HepG2 (cell line): ENCODE measurements around the gene EIF4H. TPM values are rescaled to one million over a fixed set of nuclear protein-coding genes. Genes with fewer than 3 reads are reported as not detected.

Source experiments
- ATF5 ChIP-seq: sonication (generic); formaldehyde crosslinking; IDR thresholded peaks from 2 replicates; pipeline ENCODE4 v1.4.0; 2020; ENCODE audit warnings: mild to moderate bottlenecking, low read depth, missing genetic modification reagents
- CEBPB ChIP-seq: IDR thresholded peaks from 2 replicates; pipeline ENCODE4 v1.6.1; 2011; ENCODE audit warnings: low read depth, low read length, improper control_type of control experiment, borderline replicate concordance
- CHD4 ChIP-seq: fragments of 200-600 bp; sonication (generic); IDR thresholded peaks from 2 replicates; pipeline ENCODE4 v1.7.0; 2017; ENCODE audit warnings: mild to moderate bottlenecking, low read length, borderline replicate concordance
- ETV5 ChIP-seq: IDR thresholded peaks from 2 replicates; pipeline ENCODE4 v1.6.1; 2018; ENCODE audit warnings: missing biosample characterization, missing genetic modification reagents, inconsistent platforms, borderline replicate concordance
- FOXK2 ChIP-seq: fragments of 450-650 bp; IDR thresholded peaks from 2 replicates; pipeline ENCODE4 v1.6.1; 2016
- GTF3A ChIP-seq: sonication (generic); formaldehyde crosslinking; conservative IDR thresholded peaks from 2 replicates; pipeline ENCODE4 v1.4.0; 2020; ENCODE audit warnings: mild to moderate bottlenecking, missing genetic modification reagents
- GZF1 ChIP-seq: sonication (generic); formaldehyde crosslinking; IDR thresholded peaks from 2 replicates; pipeline ENCODE4 v1.5.1; 2020; ENCODE audit warnings: mild to moderate bottlenecking, missing genetic modification reagents
- HINFP ChIP-seq: sonication (generic); formaldehyde crosslinking; IDR thresholded peaks from 2 replicates; pipeline ENCODE4 v1.4.0; 2020; ENCODE audit warnings: low read depth, mild to moderate bottlenecking, missing genetic modification reagents
- HOXA7 ChIP-seq: sonication (generic); formaldehyde crosslinking; IDR thresholded peaks from 2 replicates; pipeline ENCODE4 v1.8.1; 2022; ENCODE audit warnings: mild to moderate bottlenecking, missing genetic modification reagents, moderate library complexity
- IRF1 ChIP-seq: sonication (generic); formaldehyde crosslinking; IDR thresholded peaks from 2 replicates; pipeline ENCODE4 v1.4.0; 2020; ENCODE audit warnings: low read depth, mild to moderate bottlenecking, missing genetic modification reagents
- PBX3 ChIP-seq: sonication (generic); formaldehyde crosslinking; IDR thresholded peaks from 2 replicates; pipeline ENCODE4 v1.8.1; 2023; ENCODE audit warnings: missing genetic modification reagents, inconsistent platforms, borderline replicate concordance
- RFXAP ChIP-seq: sonication (generic); formaldehyde crosslinking; IDR thresholded peaks from 2 replicates; pipeline ENCODE4 v1.4.0; 2020; ENCODE audit warnings: missing genetic modification reagents, borderline replicate concordance
- RXRB ChIP-seq: IDR thresholded peaks from 2 replicates; pipeline ENCODE4 v1.6.1; 2016; ENCODE audit warnings: borderline replicate concordance, missing genetic modification reagents, missing compliant biosample characterization
- SOX5 ChIP-seq: IDR thresholded peaks from 2 replicates; pipeline ENCODE4 v1.6.1; 2016; ENCODE audit warnings: borderline replicate concordance
- TCF7 ChIP-seq: sonication (generic); IDR thresholded peaks from 2 replicates; pipeline ENCODE4 v1.6.1; 2016; ENCODE audit warnings: antibody characterized with exemption, low read depth
- TFDP2 ChIP-seq: sonication (generic); formaldehyde crosslinking; IDR thresholded peaks from 2 replicates; pipeline ENCODE4 v1.4.0; 2020; ENCODE audit warnings: missing genetic modification reagents
- U2AF2 ChIP-seq: fragments of 200-400 bp; formaldehyde crosslinking; IDR thresholded peaks from 2 replicates; pipeline ENCODE4 v1.6.1; 2017; ENCODE audit warnings: low read depth, mild to moderate bottlenecking, low read length
- UBTF ChIP-seq: sonication (generic); formaldehyde crosslinking; IDR thresholded peaks from 2 replicates; pipeline ENCODE4 v1.4.0; 2020; ENCODE audit warnings: mild to moderate bottlenecking, missing genetic modification reagents
- ZFAT ChIP-seq: sonication (generic); formaldehyde crosslinking; conservative IDR thresholded peaks from 2 replicates; pipeline ENCODE4 v1.8.1; 2023; ENCODE audit warnings: missing genetic modification reagents, inconsistent platforms
- ZMAT3 ChIP-seq: sonication (generic); formaldehyde crosslinking; conservative IDR thresholded peaks from 2 replicates; pipeline ENCODE4 v1.7.0; 2021; ENCODE audit warnings: missing genetic modification reagents
- ZNF432 ChIP-seq: sonication (generic); formaldehyde crosslinking; IDR thresholded peaks from 2 replicates; pipeline ENCODE4 v1.5.0; 2020; ENCODE audit warnings: missing genetic modification reagents, mild to moderate bottlenecking, borderline replicate concordance
- ZNF549 ChIP-seq: sonication (generic); formaldehyde crosslinking; IDR thresholded peaks from 2 replicates; pipeline ENCODE4 v1.5.0; 2020; ENCODE audit warnings: missing genetic modification reagents
- ZNF570 ChIP-seq: sonication (generic); formaldehyde crosslinking; IDR thresholded peaks from 2 replicates; pipeline ENCODE4 v1.4.0; 2020; ENCODE audit warnings: mild to moderate bottlenecking, missing genetic modification reagents, borderline replicate concordance
- polyA plus RNA-seq, 8 experiments: library from polyadenylated mRNA; depleted of rRNA in 3 of 8; stranded (reverse) in 7 of 8; unstranded in 1 of 8; fragments of >200 nt; fragmentation: Illumina TruSeq in 4 of 8; extraction: Trizol in 4 of 8; gene quantifications; 2 replicates each; pipeline versions ENCODE4 v1.2.1 to v1.2.3, GENCODE V29; 2011 to 2016; ENCODE audit warnings: low read depth in 4 of 8, missing spikeins in 1 of 8, mixed read lengths in 1 of 8; ENCODE audit not compliant: insufficient read depth in 1 of 8
- total RNA-seq, 5 experiments: library from RNA; depleted of rRNA; stranded (reverse); fragments of >200 nt; fragmentation: Illumina TruSeq; extraction: Trizol; gene quantifications; 2 replicates each; pipeline ENCODE4 v1.2.3, GENCODE V29; 2016; ENCODE audit warnings: low read depth in 1 of 5

Gene EIF4H
- total and polyA plus RNA-seq, 2 of the 13 experiments (the other 11 are each of a cell fraction or from before 2014, with no cell fraction given): 232 to 321 TPM

- TF ChIP-seq IRF1 (CRISPR knock-in tag) (no peak), CHD4 (no peak), ATF5 (CRISPR knock-in tag) (no peak), TFDP2 (no peak), U2AF2 (no peak), ZNF549 (CRISPR knock-in tag) (no peak), ZMAT3 (no peak), ZNF570 (CRISPR knock-in tag) (no peak), CEBPB (0 out of 2 replicates have a peak, but pooled peaks have one; percentile 14), ETV5 (CRISPR knock-in tag) (peak; percentile 16; the same call in 1 of the 2 replicates), ZFAT (CRISPR knock-in tag) (no peak), GTF3A (CRISPR knock-in tag) (no peak), UBTF (no peak), TCF7 (no peak), RFXAP (CRISPR knock-in tag) (no peak), GZF1 (CRISPR knock-in tag) (no peak), ZNF432 (CRISPR knock-in tag) (no peak), PBX3 (CRISPR knock-in tag) (no peak), HINFP (CRISPR knock-in tag) (no peak), FOXK2 (no peak), SOX5 (CRISPR knock-in tag) (peak; percentile 80), HOXA7 (CRISPR knock-in tag) (no peak), RXRB (CRISPR knock-in tag) (peak; percentile 71; the same call in 1 of the 2 replicates)
These were observed 18.3 kb upstream of the EIF4H start (continued) for GRCh38 chr7:74155810-74156395.
